GM21360 (cell line): Measurements from ENCODE around the gene EVA1C.
"Not testable (repeated sequence)": the region's sequence is repeated elsewhere in the genome, so short reads cannot be mapped to it uniquely, and the experiment has no call there.

Source experiments
- ATAC-seq: cut with Tn5 transposase; IDR thresholded peaks from one replicate; pipeline ENCODE4 v1.9.1; 2021; ENCODE audit warnings: mild to moderate bottlenecking, moderate library complexity; ENCODE audit not compliant: unreplicated experiment

The EVA1C gene

DNA sequence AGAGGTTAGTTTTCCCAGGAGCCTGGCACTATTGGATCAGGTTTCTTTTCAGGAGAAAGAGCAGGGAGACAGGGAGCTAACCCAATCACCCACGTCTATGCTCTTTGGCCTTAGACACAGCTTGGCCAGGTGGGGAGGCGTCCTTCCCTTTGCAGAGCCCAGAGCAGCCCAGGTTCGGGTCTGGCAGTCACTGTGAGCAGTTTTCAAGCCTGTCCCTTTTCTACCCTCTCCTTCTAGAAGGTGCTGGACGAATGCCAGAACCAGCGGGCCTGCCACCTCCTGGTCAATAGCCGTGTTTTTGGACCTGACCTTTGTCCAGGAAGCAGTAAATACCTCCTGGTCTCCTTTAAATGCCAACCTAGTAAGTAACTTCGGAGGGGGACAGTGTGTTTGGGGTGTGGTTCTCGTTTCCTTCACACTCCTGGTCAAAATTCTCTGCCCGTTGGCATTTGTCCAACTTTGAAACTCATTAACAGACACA lies 44.9 kb downstream of the EVA1C start:
- ATAC-seq, result no peak

DNA sequence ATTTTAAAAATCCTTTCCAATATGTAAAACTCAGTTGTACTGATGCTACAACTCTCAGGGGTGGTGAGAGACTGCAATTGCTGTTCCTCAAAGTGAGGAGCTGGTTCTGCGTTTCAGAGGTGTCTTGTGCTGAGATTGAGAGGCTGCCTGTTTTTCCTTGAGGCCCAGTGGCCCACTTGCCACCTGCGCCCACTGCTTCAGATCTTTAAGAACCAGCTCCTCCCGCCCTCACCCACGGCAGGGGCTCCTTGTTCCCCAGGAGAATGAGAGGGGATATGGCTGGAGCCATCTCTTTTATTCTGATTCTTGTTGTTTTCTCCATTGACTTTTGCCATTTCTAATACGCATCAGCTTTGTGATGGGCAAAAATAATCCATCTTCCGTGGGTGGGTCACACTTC lies 45.5 kb downstream of the EVA1C start:
- ATAC-seq, result no peak

DNA sequence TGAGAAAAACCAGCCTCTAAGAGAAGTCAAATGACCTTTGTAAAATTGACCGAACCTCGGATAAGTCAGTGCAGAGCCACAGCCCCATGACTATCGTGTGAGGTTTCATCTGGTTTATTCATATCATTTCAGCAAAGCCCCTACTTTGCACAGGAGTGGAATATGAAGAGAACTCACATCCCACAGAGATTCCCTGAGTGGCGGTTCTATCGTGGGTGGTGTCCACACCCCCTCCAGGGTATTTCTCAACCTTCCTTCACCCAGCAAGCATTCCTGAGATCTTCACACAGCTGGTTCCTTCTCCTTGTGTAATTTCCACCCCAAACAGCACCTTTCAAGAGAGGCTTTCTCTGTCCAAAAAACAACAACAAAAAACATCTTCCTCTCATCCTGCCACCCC lies 47.5 kb downstream of the EVA1C start:
- ATAC-seq, result no peak

DNA sequence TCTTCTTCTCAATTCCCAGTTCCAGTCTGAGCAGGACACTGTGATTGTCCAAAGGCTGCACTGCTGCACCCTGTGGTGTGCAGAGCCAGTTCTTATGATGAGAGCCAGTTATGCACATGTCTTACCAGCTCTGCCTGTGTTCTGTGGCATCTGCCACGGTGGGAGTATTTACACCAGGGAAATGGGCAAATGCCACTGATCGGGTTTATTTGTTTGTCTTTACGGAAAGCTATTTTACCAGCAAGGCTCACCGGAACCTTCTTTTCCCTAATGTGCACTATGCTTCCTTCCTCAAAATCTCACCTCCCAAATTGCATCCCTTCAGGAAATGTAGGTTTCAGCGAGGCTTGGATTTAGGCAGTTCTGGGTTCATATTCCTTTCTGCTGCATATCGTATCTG lies 49.0 kb downstream of the EVA1C start:
- no peak for ATAC-seq

DNA sequence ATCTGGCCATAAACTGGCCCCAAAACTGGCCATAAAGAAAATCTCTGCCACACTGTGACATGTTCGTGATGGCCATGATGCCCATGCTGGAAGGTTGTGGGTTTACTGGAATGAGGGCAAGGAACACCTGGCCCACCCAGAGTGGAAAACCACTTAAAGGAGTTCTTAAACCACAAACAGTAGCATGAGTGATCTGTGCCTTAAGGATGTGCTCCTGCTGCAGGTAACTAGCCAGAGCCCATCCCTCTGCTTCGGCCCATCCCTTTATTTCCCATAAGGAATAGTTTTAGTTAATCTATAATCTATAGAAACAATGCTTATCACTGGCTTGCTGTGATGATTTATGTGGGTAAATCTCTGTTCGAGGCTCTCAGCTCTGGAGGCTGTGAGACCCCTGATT lies 50.1 kb downstream of the EVA1C start:
- ATAC-seq, result not testable (repeated sequence)

DNA sequence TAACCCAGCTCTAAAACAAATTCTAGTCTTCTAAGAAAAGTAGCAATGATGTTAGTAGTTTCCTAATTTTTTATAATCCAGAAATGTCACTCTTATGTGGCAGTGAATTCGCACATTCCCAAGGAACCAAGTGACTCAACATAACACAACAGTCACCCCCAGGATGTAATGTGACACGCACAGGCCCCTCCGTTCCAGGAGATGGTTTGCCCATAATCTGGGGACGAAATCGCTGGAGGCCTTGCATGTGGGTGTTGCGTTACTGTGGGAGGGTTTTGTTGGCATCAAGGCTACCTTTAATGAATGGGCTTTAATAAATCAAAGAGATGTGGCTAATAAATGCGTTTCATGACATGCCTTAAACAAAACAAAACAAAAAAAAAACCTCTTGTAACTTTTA lies 50.9 kb downstream of the EVA1C start:
- no peak for ATAC-seq

DNA sequence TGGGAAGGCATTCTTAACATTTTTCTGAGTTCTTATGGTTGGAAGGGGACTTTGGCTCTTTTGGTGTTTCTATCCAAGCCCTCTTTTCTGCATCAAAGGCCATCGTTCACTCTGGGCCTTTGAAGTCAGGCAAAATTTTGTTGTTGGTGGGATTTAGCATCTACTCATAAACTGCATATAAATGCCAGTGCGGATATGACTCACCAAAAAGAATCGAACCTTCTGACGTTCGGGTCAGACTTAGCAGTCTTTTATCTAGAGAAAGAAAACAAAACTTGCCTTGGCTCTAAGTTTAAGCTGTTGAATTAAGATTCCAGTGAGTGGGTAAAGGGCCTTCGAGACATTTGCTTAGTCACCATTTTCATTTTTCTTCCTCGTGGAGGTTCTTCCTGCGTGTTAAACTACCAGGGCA lies 51.4 kb downstream of the EVA1C start:
- ATAC-seq, result no peak

DNA sequence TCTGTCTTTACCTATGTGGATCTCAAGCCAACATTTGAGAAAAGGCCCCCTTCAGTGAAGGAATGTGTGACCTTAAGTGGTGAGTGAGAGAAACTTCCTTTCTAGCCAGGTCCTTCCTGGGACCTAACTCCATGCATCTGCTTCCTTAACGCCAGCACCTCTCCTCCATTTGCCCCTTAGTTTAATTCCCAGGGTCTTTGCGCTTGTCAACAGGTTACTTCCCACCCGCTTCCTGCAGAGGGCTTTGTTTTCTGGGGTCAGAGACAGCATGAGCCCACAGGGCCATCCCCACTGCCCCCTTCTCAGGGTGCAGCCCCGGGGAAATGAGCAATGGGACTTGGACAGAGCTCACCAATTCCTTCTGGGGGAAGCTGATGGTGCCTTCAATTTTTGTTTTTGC lies 54.8 kb downstream of the EVA1C start:
- no peak for ATAC-seq

DNA sequence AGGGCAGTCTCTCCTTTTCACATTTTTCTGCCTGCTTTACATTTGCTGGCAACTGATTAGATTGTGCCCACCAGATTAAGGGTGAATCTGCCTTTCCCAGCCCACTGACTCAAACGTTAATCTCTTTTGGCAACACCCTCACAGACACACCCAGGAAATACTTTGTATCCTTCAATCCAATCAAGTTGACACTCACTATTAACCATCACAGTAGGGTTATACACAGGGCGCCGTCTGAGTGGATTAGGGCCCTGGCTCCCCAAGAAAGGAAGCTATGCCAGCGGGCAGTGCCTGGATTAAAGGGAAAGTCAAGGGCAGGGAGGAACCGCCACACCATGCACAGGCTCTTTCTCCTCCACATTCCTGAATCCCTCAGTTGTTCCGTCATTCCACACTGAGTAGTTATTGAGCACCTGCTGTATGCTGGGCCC lies 56.2 kb downstream of the EVA1C start:
- no peak for ATAC-seq

DNA sequence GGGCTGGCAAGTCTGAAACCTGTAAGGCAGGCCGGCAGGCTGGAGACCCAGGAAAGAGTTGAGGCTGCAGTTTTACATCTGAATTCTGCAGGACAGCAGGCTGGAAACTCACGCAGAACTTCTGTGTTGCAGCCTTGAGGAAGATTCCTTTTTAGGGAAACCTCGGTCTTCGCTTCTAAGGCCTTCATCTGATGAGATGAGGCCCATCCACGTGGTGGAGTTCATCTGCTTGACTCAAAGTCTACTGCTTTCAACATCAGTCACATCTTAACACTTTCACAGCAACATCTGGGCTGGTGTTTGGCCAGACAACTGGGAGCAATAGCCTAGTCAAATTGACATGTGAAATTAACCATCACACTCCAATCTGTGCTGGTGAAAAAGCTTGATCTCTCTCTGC lies 57.1 kb downstream of the EVA1C start:
- no peak for ATAC-seq

DNA sequence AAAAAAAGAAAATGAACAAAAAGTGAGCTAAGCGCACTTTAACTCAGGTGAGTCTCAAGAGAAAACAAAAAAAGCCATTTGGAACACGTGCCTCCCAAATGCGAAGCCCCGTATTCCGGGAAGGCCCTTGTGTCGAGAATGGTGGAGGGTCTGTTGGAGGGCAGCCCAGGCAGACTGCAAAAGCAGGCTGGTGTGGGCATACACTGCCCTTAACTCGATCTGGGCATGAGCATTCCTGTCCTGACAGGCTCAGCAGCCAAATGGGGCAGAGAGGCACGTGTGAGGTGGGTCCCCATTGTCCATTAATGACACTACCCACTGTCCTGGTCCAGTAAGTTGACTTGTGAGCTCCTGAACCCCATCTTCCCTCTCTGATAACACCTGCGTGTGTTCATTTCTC lies 57.7 kb downstream of the EVA1C start:
- ATAC-seq, result no peak

DNA sequence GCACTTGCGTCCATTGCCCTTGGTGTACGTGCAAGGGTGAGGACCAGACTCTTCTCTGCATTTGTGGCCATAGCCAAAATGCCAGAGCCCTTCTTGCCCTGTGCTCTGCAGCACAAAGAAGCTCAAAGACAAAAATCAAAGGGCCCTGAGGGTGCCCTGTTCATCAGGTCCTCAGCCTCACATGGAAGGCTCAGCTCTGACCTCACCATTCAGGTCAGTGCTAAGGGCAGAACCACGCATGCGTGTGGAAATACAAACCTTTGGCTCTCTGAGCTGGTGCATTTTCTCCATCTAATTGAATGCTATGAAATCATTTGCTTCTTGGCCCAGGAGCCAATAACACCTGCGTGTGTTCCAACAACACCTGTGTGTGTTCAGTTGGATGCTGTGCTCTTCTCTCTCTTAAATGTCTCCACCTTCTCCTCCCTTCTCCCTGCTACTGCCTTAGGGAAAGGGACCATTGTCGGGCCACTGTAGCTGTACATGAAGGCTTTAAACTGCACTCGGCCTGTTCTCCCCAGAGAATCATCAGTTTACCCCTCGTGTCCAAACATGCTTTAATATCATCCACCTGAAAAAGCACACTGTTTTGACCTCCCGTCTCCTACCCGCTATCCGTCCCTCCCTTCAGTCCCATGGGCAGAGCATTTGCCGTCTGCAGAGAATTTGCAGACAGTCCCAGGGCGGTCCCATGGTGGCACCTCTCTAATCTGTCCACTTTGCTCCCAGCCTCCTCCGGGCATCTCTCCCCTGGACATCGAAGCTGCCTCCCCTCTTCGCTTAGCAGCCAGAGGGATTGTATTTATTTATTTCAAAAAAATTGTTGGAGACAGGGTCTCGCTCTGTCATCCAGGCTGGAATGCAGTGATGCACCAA lies 60.6 kb downstream of the EVA1C start:
- no peak for ATAC-seq

DNA sequence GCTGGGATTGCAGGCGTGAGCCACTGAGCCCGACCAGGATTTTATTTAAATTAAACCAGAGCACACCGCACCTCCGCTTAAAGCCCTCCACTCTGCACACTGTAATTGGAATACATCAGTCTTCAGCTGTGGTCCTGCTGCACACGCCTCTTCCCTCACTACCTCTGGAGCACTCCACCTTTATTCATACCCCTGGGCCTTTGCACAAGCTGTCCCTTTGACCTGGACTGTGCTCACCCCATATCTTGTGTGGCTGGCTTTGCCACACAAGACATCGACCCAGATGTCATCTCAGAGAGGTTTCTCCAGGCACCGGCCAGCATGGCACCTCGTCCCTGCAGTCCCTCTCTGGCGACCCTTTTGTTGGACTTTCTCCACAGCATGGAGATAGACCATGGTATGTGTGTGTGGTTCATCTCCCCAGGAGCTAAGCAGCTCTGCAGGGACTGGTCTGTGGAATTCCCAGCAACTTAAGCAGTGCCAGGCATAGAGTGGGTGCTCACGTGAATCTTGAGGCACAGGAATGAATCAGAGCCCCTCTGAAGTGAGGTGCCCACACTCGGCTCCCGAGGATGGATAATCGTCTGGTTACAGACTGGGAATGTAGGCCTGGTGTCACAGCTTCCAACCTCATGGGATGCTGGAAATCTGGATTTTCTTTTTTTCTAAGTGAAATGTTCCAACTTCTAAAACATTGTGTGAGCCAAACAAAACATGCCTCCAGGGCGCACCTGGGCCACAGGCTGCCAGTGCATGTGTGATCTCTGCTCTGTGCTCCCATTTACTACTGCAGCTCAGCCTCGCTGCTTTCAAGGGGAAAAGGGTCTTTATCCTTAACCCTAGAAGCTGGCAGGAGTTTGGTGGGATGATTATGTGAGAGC lies 61.9 kb downstream of the EVA1C start:
- no peak for ATAC-seq

DNA sequence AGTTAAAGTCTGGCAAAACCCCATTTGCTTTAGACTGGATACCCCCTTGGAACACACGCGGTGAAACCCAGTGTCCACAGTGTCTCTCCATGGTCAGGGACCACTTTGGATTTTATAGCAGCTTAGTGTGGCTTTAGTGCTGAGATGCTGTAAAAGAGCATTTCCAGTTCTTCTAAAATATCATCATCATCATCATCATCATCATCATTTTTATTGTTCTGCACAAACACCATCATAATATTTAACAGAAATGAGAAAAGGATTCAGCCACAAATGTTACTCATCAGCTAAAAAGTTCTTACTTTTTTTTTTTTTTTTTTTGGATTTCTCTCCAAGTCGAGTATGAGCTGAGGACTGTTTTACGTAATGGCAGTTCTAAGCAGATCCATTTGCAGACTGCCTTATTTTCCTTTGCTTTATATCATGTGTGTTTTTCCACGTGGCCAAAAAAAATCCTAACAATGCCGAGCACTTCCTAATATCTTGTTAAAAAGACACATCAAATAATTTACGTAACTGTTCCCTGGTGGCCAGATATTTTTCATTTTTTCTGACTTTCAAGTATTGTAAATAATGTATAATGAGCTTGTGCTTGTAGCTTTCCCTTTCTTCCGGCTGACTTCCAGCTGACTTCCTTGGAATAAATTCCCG lies 62.8 kb downstream of the EVA1C start:
- ATAC-seq, result no peak

DNA sequence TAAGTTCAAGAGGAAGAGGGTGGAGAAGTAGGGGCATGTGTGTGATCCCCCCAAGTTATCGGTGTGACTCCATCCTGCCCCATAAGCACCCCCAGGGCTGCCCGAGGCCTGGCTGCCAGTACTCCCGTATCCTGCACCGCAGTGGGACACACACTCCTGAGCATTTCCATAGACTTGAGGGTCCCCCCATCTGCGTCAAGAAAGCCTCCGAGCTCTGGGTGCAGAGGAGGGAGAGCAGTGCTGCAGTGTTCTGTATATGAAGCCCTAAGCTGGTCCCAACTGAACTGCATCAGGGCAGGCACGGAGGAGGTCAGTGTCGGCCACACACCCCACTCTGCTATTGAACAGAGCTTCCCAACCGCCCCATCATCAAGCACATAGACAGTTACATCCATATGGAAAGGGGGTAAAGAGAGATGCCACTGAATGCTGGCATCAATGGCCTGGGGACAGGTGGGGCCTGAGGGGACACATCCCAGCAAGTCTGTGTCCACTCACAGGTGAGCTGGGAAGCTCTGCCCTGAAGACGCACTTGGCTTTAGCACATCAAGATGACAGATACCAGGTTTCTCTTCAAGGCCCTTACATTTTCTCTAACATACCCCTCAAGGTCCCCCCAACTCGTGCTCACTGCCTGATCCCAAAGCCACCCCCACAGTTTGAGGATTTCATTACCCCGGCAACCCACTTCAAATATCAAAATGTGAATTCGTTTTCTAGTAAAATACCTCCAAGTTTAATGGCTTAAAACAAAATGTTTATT lies 64.3 kb downstream of the EVA1C start:
- ATAC-seq, result no peak

DNA sequence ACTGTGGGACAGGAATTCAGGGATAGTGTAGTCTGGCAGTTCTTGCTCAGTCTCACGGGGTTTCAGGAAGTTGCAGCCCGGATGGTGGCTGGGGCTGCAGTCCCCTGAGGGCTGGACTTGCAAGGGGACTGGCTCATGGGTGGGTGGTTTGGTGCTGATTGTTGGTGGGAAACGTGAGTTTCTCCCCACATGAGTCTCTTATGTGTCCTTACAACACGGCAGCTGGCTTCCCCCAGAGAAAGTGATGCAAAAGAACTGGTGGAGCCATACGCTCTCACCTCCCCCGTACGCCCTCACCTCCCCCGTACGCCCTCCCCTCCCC lies 64.9 kb downstream of the EVA1C start:
- no peak for ATAC-seq

DNA sequence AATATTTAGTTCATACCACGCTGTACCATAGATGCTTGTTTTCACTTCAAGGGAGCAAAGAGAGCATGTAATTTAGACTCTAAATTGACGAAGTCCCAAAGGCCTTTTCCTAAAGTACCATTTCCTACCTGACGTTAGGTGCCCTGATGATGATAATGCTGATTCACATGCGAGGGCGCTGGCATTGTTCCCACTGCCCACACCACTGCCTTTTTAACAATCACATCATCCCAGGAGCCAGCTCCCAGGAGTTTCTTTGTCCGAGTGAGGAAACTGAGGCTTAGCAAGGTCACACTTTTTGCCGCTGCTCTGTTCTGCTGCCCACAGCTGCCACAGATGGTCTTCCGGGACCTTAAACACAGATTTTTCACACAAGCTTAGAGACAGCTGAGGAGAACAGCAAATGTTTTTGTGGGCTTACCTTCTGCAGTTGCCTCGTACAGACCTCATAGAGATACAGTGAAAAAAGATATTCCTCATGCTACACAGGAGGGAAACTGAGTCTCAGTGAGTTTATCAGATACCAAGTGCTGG lies 69.4 kb downstream of the EVA1C start:
- ATAC-seq, result no peak

DNA sequence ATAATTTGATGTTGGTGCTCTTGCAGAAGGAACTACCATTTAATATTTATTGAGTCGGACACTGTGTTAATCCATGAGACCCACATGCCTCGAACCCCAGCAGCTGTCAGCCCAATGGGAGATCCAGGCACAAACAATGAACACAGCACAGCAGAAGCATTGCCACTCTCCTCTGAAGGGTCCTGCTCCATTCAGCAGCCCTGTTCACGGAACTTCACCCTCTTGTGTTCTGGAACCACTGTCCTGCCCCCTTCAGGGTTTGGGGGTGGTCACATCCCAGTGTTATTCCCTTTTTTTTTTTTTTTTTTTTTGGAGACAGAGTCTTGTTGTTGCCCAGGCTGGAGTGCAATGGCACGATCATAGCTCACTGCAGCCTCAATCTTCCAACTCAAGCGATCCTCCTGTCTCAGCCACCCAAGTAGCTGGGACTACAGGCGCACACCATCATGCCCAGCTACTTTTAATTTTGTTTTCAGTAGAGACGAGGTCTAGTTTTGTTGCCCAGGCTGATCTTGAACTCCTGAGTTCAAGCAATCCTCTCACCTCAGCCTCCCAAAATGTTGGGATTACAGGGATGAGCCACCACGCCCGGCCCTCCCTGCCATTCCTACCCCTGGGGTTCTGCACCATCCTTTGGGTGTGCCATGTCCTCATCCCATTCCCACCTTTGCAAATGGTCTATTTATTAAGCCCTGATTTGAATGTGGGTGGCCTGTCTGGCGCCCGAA lies 70.2 kb downstream of the EVA1C start:
- ATAC-seq, result no peak

DNA sequence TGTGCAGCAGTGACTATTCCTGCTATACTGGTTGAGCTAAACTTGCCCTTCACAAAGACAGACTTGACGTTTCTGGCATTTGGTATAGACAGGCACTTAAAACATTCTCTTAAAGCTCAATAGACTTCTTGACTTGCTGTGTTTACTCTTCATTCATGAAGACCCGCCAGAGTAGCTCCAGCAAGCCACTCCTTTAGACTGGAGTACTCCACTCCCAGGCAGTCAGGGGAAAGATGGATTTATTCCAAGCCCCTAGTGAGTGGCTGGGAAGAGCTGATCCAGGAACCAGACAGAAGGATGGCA lies 70.7 kb downstream of the EVA1C start:
- no peak for ATAC-seq
